Smooth muscle cell (in vitro differentiated cells): ENCODE data around the gene IKBKE. TPM values are rescaled to one million over a fixed set of nuclear protein-coding genes. Genes with fewer than 3 reads are reported as not detected.

Source experiments
- DNase-seq: peaks from one replicate; lab custom pipeline; 2025; ENCODE audit not compliant: unreplicated experiment; lab: John Stamatoyannopoulos, UW
- H2AFZ ChIP-seq: fragments of 200-600 bp; sonication (generic); 2 replicates; pipeline ENCODE4 v1.6.0; 2016; ENCODE audit warnings: antibody characterized with exemption, low read depth, mild to moderate bottlenecking
- H3F3A ChIP-seq: fragments of 200-600 bp; sonication (generic); 2 replicates; pipeline ENCODE4 v1.6.0; 2017; ENCODE audit warnings: antibody characterized with exemption, low read depth
- H3K27ac ChIP-seq: fragments of 200-600 bp; sonication (generic); 2 replicates; pipeline ENCODE4 v1.5.1; 2016; ENCODE audit warnings: low read depth, mild to moderate bottlenecking
- H3K27me3 ChIP-seq: fragments of 200-600 bp; sonication (generic); 2 replicates; pipeline ENCODE4 v1.6.1; 2016; ENCODE audit warnings: low read depth, mild to moderate bottlenecking
- H3K36me3 ChIP-seq: fragments of 200-600 bp; sonication (generic); 2 replicates; pipeline ENCODE4 v1.5.1; 2016; ENCODE audit warnings: low read depth
- H3K4me1 ChIP-seq: fragments of 200-600 bp; sonication (generic); 2 replicates; pipeline ENCODE4 v1.5.1; 2016; ENCODE audit warnings: low read depth
- H3K4me2 ChIP-seq: fragments of 200-600 bp; sonication (generic); 2 replicates; pipeline ENCODE4 v1.6.0; 2016; ENCODE audit warnings: mild to moderate bottlenecking
- H3K4me3 ChIP-seq: fragments of 200-600 bp; sonication (generic); 2 replicates; pipeline ENCODE4 v1.5.1; 2016; ENCODE audit warnings: mild to moderate bottlenecking
- H3K79me2 ChIP-seq: fragments of 200-600 bp; sonication (generic); 2 replicates; pipeline ENCODE4 v1.6.0; 2016; ENCODE audit warnings: low read depth, mild to moderate bottlenecking
- H3K9ac ChIP-seq: fragments of 200-600 bp; sonication (generic); 2 replicates; pipeline ENCODE4 v1.6.0; 2016; ENCODE audit warnings: low read depth
- H3K9me3 ChIP-seq: fragments of 200-600 bp; sonication (generic); replicated peaks from 2 replicates; pipeline ENCODE4 v1.5.1; 2016; ENCODE audit warnings: low read depth
- H4K20me1 ChIP-seq: fragments of 200-600 bp; sonication (generic); 2 replicates; pipeline ENCODE4 v1.6.0; 2016; ENCODE audit warnings: low read depth
- CTCF ChIP-seq: fragments of 200-600 bp; sonication (generic); IDR thresholded peaks from 2 replicates; pipeline ENCODE4 v1.5.1; 2017; ENCODE audit warnings: borderline replicate concordance, mild to moderate bottlenecking, antibody characterized with exemption; ENCODE audit not compliant: insufficient read depth, poor library complexity, severe bottlenecking
- WGBS: methylation state at CpG from one replicate; pipeline ENCODE4 v1.1.7; 2016; ENCODE audit warnings: low lambda C conversion rate; 5-methylcytosine and 5-hydroxymethylcytosine counted together
- polyA plus RNA-seq: library from polyadenylated mRNA; unstranded; fragments of >200 nt; fragmentation: Nextera tagmentation; extraction: Ambion mirVana; gene quantifications from 2 replicates; pipeline ENCODE4 v1.2.1, GENCODE V29; 2016
- total RNA-seq: library from RNA; depleted of rRNA; stranded (reverse); fragments of >200 nt; gene quantifications from 2 replicates; pipeline ENCODE4 v1.2.3, GENCODE V29; 2014

The IKBKE gene
- total and polyA plus RNA-seq, 2 experiments from 2014 or later = 4.0 to 9.7 TPM

DNA sequence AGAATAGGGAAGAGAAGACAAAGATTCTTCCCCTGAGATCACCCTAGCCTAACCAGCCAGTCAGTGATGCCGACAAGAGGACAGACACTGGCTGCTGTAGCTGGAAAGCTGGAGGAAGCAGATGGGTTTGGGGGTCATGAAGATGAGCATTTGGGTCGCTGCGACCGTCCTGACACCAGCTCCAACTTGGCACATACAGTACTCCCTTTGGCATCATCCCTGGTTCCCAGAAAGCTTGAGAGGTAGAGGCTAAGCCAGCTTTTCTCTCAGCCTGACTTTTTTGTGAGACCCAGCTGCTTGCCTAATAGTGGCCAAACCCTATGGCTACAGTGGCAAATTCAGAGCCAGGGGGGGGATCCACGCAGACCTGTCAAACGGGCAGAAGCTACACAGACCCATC, 43.0 kb upstream of the IKBKE start:
- H3F3A ChIP-seq = peaks cover 11% of the 10 kb centered on the region
- no peaks in the 10 kb centered on the region for H3K36me3 ChIP-seq
- no peak overlapping the region for H3K9ac ChIP-seq
- H3K79me2 ChIP-seq = no peaks in the 10 kb centered on the region
- H3K4me3 ChIP-seq = no peak overlapping the region
- no peak overlapping the region for H3K4me2 ChIP-seq
- 94% methylated on average over 6 of the region's 6 CpGs for WGBS
- DNase-seq = no peak
- no peaks in the 10 kb centered on the region for H3K9me3 ChIP-seq
- no peaks in the 10 kb centered on the region for H4K20me1 ChIP-seq
- H3K27me3 ChIP-seq = no peaks in the 10 kb centered on the region
- H2AFZ ChIP-seq = no peak overlapping the region
- no peaks in the 10 kb centered on the region for H3K4me1 ChIP-seq
- TF ChIP-seq CTCF = no peak
- H3K27ac ChIP-seq = no peak overlapping the region

DNA sequence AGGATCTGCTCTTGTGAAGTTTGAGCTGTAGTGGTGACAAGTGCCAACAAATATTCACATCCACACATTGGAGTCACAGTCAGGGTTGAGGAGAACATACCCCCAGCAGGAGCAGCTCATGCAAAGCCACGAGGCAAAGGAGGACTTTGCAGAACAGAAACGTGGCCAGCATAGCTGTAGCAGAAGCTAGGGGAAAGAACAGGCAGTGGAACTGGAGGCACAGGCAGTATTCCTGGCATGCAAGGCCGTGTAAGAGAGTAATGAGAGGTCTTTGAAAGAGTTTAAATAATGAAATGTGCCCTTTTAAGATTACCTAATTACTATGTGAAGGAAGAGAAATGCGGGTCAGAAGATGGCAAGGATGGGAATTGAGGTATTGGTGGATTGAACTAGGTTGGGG, 40.9 kb upstream of the IKBKE start:
- Histone ChIP-seq H3K4me1 (no peaks in the 10 kb centered on the region), H3K27ac (peak overlapping the region; percentile 76), H3K9ac (peak overlapping the region; percentile 12), H3F3A (peaks cover 11% of the 10 kb centered on the region), H3K36me3 (no peaks in the 10 kb centered on the region), H3K27me3 (no peaks in the 10 kb centered on the region), H3K4me2 (peak overlapping the region; percentile 59), H2AFZ (no peak overlapping the region), H3K4me3 (no peak overlapping the region), H4K20me1 (no peaks in the 10 kb centered on the region), H3K9me3 (no peaks in the 10 kb centered on the region), H3K79me2 (no peaks in the 10 kb centered on the region)
- 83% methylated on average over 4 of the region's 4 CpGs for WGBS
- DNase-seq = no peak
- no peak for TF ChIP-seq CTCF

GRCh38 chr1:206430031-206430983, 40.0 kb upstream of the IKBKE start:
- 73% methylated on average over 9 of the region's 9 CpGs for WGBS
- Histone ChIP-seq H3K9me3 (no peaks in the 10 kb centered on the region), H3K27me3 (no peaks in the 10 kb centered on the region), H3K36me3 (no peaks in the 10 kb centered on the region), H3K4me3 (no peak overlapping the region), H3K27ac (peak overlapping the region; percentile 76), H3K4me2 (peak overlapping the region; percentile 59), H2AFZ (no peak overlapping the region), H3F3A (peaks cover 11% of the 10 kb centered on the region), H3K79me2 (no peaks in the 10 kb centered on the region), H4K20me1 (no peaks in the 10 kb centered on the region), H3K4me1 (no peaks in the 10 kb centered on the region), H3K9ac (peak overlapping the region; percentile 46)
- DNase-seq = no peak
- no peak for TF ChIP-seq CTCF

DNA sequence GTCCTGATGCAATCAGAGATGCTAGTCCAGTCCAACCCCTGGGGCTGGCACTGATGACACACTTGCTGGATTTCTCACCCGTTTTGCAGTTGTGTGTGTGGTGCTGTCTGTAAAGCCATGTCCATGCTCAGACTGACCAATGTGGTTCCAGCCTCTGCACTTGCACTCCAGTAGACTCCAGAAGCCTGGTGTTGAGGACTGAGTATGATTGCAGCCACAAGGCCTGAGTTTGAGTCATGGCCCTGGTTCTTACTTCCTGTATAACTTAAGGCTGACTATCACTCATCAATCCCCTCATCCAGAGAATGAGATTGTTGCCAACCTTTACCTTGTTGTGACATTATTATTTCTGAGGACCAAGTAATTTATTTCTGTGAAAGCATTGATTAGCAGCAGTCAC, 34.8 kb upstream of the IKBKE start:
- WGBS = 92% methylated on average over 1 of the region's 1 CpG
- no peak overlapping the region for H3K9ac ChIP-seq
- TF ChIP-seq CTCF = no peak
- DNase-seq = no peak
- no peak overlapping the region for H3K27ac ChIP-seq
- no peaks in the 10 kb centered on the region for H3K79me2 ChIP-seq
- H3K4me1 ChIP-seq = no peaks in the 10 kb centered on the region
- no peak overlapping the region for H3K4me3 ChIP-seq
- H3K9me3 ChIP-seq = no peaks in the 10 kb centered on the region
- H3K27me3 ChIP-seq = no peaks in the 10 kb centered on the region
- H3F3A ChIP-seq = peaks cover 4% of the 10 kb centered on the region
- H3K4me2 ChIP-seq = no peak overlapping the region
- H2AFZ ChIP-seq = no peak overlapping the region
- H3K36me3 ChIP-seq = no peaks in the 10 kb centered on the region
- H4K20me1 ChIP-seq = no peaks in the 10 kb centered on the region
